A673 (cell line): ENCODE results near the gene ZNF81. TPM values are rescaled to one million over a fixed set of nuclear protein-coding genes. Genes with fewer than 3 reads are reported as not detected.

Source experiments
- BruUV-seq: library from RNA; stranded (reverse); fragments of 400-500 nt; replicated peaks from 2 replicates; lab custom pipeline; 2021; lab: Mats Ljungman, UMichigan
- CTCF ChIA-PET: fragments of 300-600 bp; sonication (Branson Sonifier 250); formaldehyde crosslinking; loops from one replicate; lab custom pipeline; 2022; ENCODE audit warnings: antibody characterized with exemption; lab: Charles Lee
- POLR2A ChIA-PET: fragments of 300-600 bp; sonication (Branson Sonifier 250); formaldehyde crosslinking; loops from one replicate; lab custom pipeline; 2022; ENCODE audit warnings: antibody characterized with exemption; ENCODE audit not compliant: low non-redundant PET; lab: Charles Lee
- DNase-seq: peaks from one replicate; pipeline ENCODE4 v3.0.0-alpha.2; 2015; ENCODE audit warnings: low spot score
- H3K27ac ChIP-seq: fragments of 200-600 bp; sonication (generic); 2 replicates; pipeline ENCODE4 v1.5.1; 2016; ENCODE audit warnings: mixed run types, low read depth, mild to moderate bottlenecking, mixed read lengths, antibody characterized with exemption, low read length; ENCODE audit not compliant: poor library complexity, severe bottlenecking
- H3K27me3 ChIP-seq: fragments of 200-600 bp; sonication (generic); replicated peaks from 2 replicates; pipeline ENCODE4 v1.6.1; 2017; ENCODE audit warnings: mixed run types, low read depth, mild to moderate bottlenecking, mixed read lengths, antibody characterized with exemption, low read length; ENCODE audit not compliant: insufficient read depth, poor library complexity
- H3K36me3 ChIP-seq: fragments of 200-600 bp; sonication (generic); 2 replicates; pipeline ENCODE4 v1.6.1; 2016; ENCODE audit warnings: mixed run types, mild to moderate bottlenecking, mixed read lengths, antibody characterized with exemption, low read length; ENCODE audit not compliant: insufficient read depth, poor library complexity, severe bottlenecking
- H3K4me1 ChIP-seq: fragments of 200-600 bp; sonication (generic); 2 replicates; pipeline ENCODE4 v1.6.1; 2017; ENCODE audit warnings: mixed run types, mild to moderate bottlenecking, mixed read lengths, antibody characterized with exemption, low read length; ENCODE audit not compliant: insufficient read depth, poor library complexity, severe bottlenecking
- H3K4me3 ChIP-seq: fragments of 200-600 bp; sonication (generic); 2 replicates; pipeline ENCODE4 v1.5.1; 2016; ENCODE audit warnings: low read depth, mixed run types, mild to moderate bottlenecking, mixed read lengths, low read length; ENCODE audit not compliant: poor library complexity, severe bottlenecking
- H3K9me3 ChIP-seq: fragments of 200-600 bp; sonication (generic); 2 replicates; pipeline ENCODE4 v1.6.1; 2016; ENCODE audit warnings: mixed run types, low read depth, mild to moderate bottlenecking, mixed read lengths, antibody characterized with exemption, low read length; ENCODE audit not compliant: poor library complexity, severe bottlenecking
- CTCF ChIP-seq: fragments of 300-800, 200-600 bp; sonication (generic); conservative IDR thresholded peaks from 2 replicates; pipeline ENCODE4 v1.5.1; 2017; ENCODE audit warnings: low read depth, mild to moderate bottlenecking, antibody characterized with exemption, low read length, moderate library complexity, mixed read lengths
- EZH2 ChIP-seq: fragments of 200-600 bp; sonication (generic); IDR thresholded peaks from 2 replicates; pipeline ENCODE4 v1.6.1; 2017; ENCODE audit warnings: borderline replicate concordance, low read depth, mild to moderate bottlenecking, mixed read lengths, antibody characterized with exemption, low read length; ENCODE audit not compliant: poor library complexity, severe bottlenecking
- intact Hi-C: fragments of 100-400 bp; cut with micrococcal nuclease; formaldehyde crosslinking; loops from one replicate; pipeline ENCODE4 v1.10.0; 2022; ENCODE audit not compliant: unreplicated experiment
- total RNA-seq: library from RNA; stranded (reverse); gene quantifications from 2 replicates; pipeline ENCODE4 v1.2.3, GENCODE V29; 2021

The ZNF81 gene
- total RNA-seq, 1 experiment from 2014 or later = 11.2 TPM

GRCh38 chrX:47885501-47885900 is 48.8 kb downstream of the ZNF81 start:
- CTCF ChIA-PET = no interaction called here
- no peaks in the 10 kb centered on the region for H3K4me1 ChIP-seq
- intact Hi-C loops = no loop called here
- TF ChIP-seq EZH2 = no peak
- TF ChIP-seq CTCF = no peak
- no peaks in the 10 kb centered on the region for H3K27me3 ChIP-seq
- H3K36me3 ChIP-seq = no peaks in the 10 kb centered on the region
- no TSS peak for BruUV-seq
- no peak for DNase-seq
- no peak overlapping the region for H3K4me3 ChIP-seq
- peaks cover 4% of the 10 kb centered on the region for H3K9me3 ChIP-seq
- POLR2A ChIA-PET = no interaction called here
- no peak overlapping the region for H3K27ac ChIP-seq

GRCh38 chrX:47898024-47898423 is 61.3 kb downstream of the ZNF81 start:
- H3K27me3 ChIP-seq = no peaks in the 10 kb centered on the region
- POLR2A ChIA-PET = no interaction called here
- CTCF ChIA-PET = no interaction called here
- H3K4me1 ChIP-seq = no peaks in the 10 kb centered on the region
- intact Hi-C loops = no loop called here
- no peak overlapping the region for H3K27ac ChIP-seq
- no peak overlapping the region for H3K4me3 ChIP-seq
- H3K9me3 ChIP-seq = no peaks in the 10 kb centered on the region
- BruUV-seq = no TSS peak
- DNase-seq = no peak
- TF ChIP-seq EZH2 (no peak), CTCF (no peak)
- H3K36me3 ChIP-seq = no peaks in the 10 kb centered on the region

GRCh38 chrX:47900833-47901232 is 64.1 kb downstream of the ZNF81 start:
- ChIA-PET CTCF (no interaction called here), POLR2A (no interaction called here)
- no peak overlapping the region for H3K27ac ChIP-seq
- no peaks in the 10 kb centered on the region for H3K4me1 ChIP-seq
- BruUV-seq = no TSS peak
- H3K27me3 ChIP-seq = no peaks in the 10 kb centered on the region
- DNase-seq = no peak
- intact Hi-C loops = no loop called here
- no peaks in the 10 kb centered on the region for H3K9me3 ChIP-seq
- no peak for TF ChIP-seq CTCF
- no peak for TF ChIP-seq EZH2
- H3K36me3 ChIP-seq = no peaks in the 10 kb centered on the region
- H3K4me3 ChIP-seq = no peak overlapping the region
